GM23248 (cell line): Measurements from ENCODE around the gene GALNT18.

Source experiments
- EZH2 ChIP-seq: fragments of 200-600 bp; sonication (generic); IDR thresholded peaks from 2 replicates; pipeline ENCODE4 v1.6.1; 2018; ENCODE audit warnings: antibody characterized with exemption, mild to moderate bottlenecking; ENCODE audit not compliant: insufficient read depth, poor library complexity, severe bottlenecking
- EZH2phosphoT487 ChIP-seq: fragments of 200-600 bp; sonication (generic); IDR thresholded peaks from 2 replicates; pipeline ENCODE4 v1.6.1; 2018; ENCODE audit warnings: antibody characterized with exemption, moderate library complexity, mild to moderate bottlenecking, low read depth; ENCODE audit not compliant: insufficient read depth

GRCh38 chr11:11558826-11559225 lies 63.0 kb downstream of the GALNT18 start:
- TF ChIP-seq EZH2phosphoT487: no peak
- TF ChIP-seq EZH2: no peak
